GM12878 (cell line): ENCODE measurements around the gene TARDBP. TPM values are rescaled to one million over a fixed set of nuclear protein-coding genes. Genes with fewer than 3 reads are reported as not detected.

Experiments used
- ATAC-seq: fragments of 200-7000 bp; cut with Tn5 transposase; 3 replicates; pipeline ENCODE4 v1.9.1; 2020; ENCODE audit warnings: mild to moderate bottlenecking, moderate library complexity
- BruUV-seq: library from RNA; stranded (reverse); fragments of 400-500 nt; replicated peaks from 2 replicates; lab custom pipeline; 2021; lab: Mats Ljungman, UMichigan
- CTCF ChIA-PET: fragments of 300-600 bp; sonication (Branson Sonifier 250); formaldehyde crosslinking; extraction: SDS; loops from one replicate; lab custom pipeline; 2021; ENCODE audit warnings: inconsistent platforms; lab: Yijun Ruan, JAX
- POLR2A ChIA-PET: fragments of 350-600 bp; formaldehyde crosslinking; extraction: SDS; loops from one replicate; lab custom pipeline; 2021; ENCODE audit warnings: inconsistent platforms; lab: Charles Lee
- RAD21 ChIA-PET: fragments of 300-600 bp; sonication (Branson Sonifier 250); formaldehyde crosslinking; loops from one replicate; lab custom pipeline; 2023; ENCODE audit warnings: antibody characterized with exemption; ENCODE audit not compliant: unreplicated experiment; lab: Charles Lee
- SMC1A ChIA-PET: fragments of 300-600 bp; sonication (Branson Sonifier 250); formaldehyde crosslinking; loops from one replicate; lab custom pipeline; 2023; ENCODE audit not compliant: unreplicated experiment, uncharacterized antibody; lab: Charles Lee
- DNase-seq: peaks from one replicate; pipeline ENCODE4 v3.0.0-alpha.2; 2011; ENCODE audit warnings: low read depth, low spot score
- FAIRE-seq: peaks from 3 replicates; lab custom pipeline; 2011; peaks lifted over from hg19 to GRCh38; lab: Jason Lieb, UNC
- H2AFZ ChIP-seq: 2 replicates; pipeline ENCODE4 v1.6.0; 2011; ENCODE audit warnings: low read depth, low read length, control low read depth; ENCODE audit not compliant: control insufficient read depth
- H3K27ac ChIP-seq: 2 replicates; pipeline ENCODE4 v1.5.1; 2011; ENCODE audit warnings: control low read depth; ENCODE audit not compliant: control insufficient read depth, insufficient read depth
- H3K27me3 ChIP-seq, 2 experiments: replicated peaks in 1 of 2; 2 replicates each; pipeline versions ENCODE4 v1.6.0 to v1.6.1; 2011; ENCODE audit warnings: low read length in 1 of 2; ENCODE audit not compliant: control insufficient read depth in 2 of 2, insufficient read depth in 2 of 2
- H3K36me3 ChIP-seq, 2 experiments: 2 replicates each; pipeline ENCODE4 v1.5.1; 2011; ENCODE audit warnings: low read length in 1 of 2; ENCODE audit not compliant: control insufficient read depth in 2 of 2, insufficient read depth in 2 of 2
- H3K4me1 ChIP-seq: 2 replicates; pipeline ENCODE4 v1.6.1; 2011; ENCODE audit warnings: mild to moderate bottlenecking, low read length, moderate library complexity, mixed read lengths; ENCODE audit not compliant: control insufficient read depth, insufficient read depth
- H3K4me2 ChIP-seq: 2 replicates; pipeline ENCODE4 v1.6.0; 2011; ENCODE audit warnings: control low read depth; ENCODE audit not compliant: control insufficient read depth, insufficient read depth
- H3K4me3 ChIP-seq: fragments of 200-600 bp; sonication (generic); 2 replicates; pipeline ENCODE4 v1.5.1; 2016
- H3K79me2 ChIP-seq: 2 replicates; pipeline ENCODE4 v1.6.0; 2011; ENCODE audit warnings: low read length; ENCODE audit not compliant: control insufficient read depth, insufficient read depth
- H3K9ac ChIP-seq: 2 replicates; pipeline ENCODE4 v1.8.0; 2011; ENCODE audit warnings: low read length, control low read depth, mixed read lengths; ENCODE audit not compliant: control insufficient read depth, insufficient read depth
- H3K9me3 ChIP-seq: replicated peaks from 3 replicates; pipeline ENCODE4 v1.5.1; 2011; ENCODE audit warnings: mild to moderate bottlenecking, low read length; ENCODE audit not compliant: control insufficient read depth, insufficient read depth
- H4K20me1 ChIP-seq: 2 replicates; pipeline ENCODE4 v1.6.0; 2011; ENCODE audit not compliant: control insufficient read depth, insufficient read depth
- POLR2A ChIP-seq: IDR thresholded peaks from 2 replicates; pipeline ENCODE4 v1.6.1; 2011; ENCODE audit warnings: low read depth, mild to moderate bottlenecking, low read length
- ZNF384 ChIP-seq: IDR thresholded peaks from 2 replicates; pipeline ENCODE4 v1.6.1; 2012; ENCODE audit warnings: low read depth, mild to moderate bottlenecking, low read length, improper control_type of control experiment, borderline replicate concordance
- WGBS: methylation state at CpG from one replicate; pipeline ENCODE4 v1.1.6; 2016; ENCODE audit warnings: low lambda C conversion rate; ENCODE audit not compliant: insufficient replicate concordance, insufficient coverage; ENCODE audit errors: missing lambda C conversion rate; 5-methylcytosine and 5-hydroxymethylcytosine counted together
- in situ Hi-C: fragments of 300-500 bp; cut with MboI; formaldehyde crosslinking; loops from 9 replicates; pipeline ENCODE4 v1.14.3; 2018; ENCODE audit warnings: mixed read lengths
- intact Hi-C: fragments of 100-400 bp; cut with micrococcal nuclease; formaldehyde crosslinking; loops from one replicate; pipeline ENCODE4 v1.14.2; 2022; ENCODE audit not compliant: unreplicated experiment
- polyA plus RNA-seq, 11 experiments: library from polyadenylated mRNA; depleted of rRNA in 4 of 11; unstranded in 6 of 11; stranded (reverse) in 5 of 11; fragments of >200 nt; fragmentation: Nextera tagmentation in 4 of 11; fragmentation: Illumina TruSeq in 1 of 11; extraction: Ambion mirVana in 4 of 11; extraction: Trizol in 1 of 11; gene quantifications; 1 replicate in 1 of 11; 2 replicates in 10 of 11; pipeline versions ENCODE4 v1.2.1 to v1.2.3, GENCODE V29; 2011 to 2016; ENCODE audit warnings: inconsistent platforms in 2 of 11, missing spikeins in 2 of 11, low read depth in 1 of 11
- total RNA-seq, 4 experiments: library from RNA; depleted of rRNA in 3 of 4; stranded (reverse); fragments of >200 nt in 3 of 4; fragmentation: Illumina TruSeq in 1 of 4; extraction: Trizol in 1 of 4; gene quantifications; 2 replicates each; pipeline versions ENCODE4 v1.2.1 to v1.2.3, GENCODE V29; 2013 to 2021
- TF ChIP-seq, protein P1 (sequence below): fragments of 450-650 bp; IDR thresholded peaks from 2 replicates; pipeline ENCODE4 v1.6.1; 2017; ENCODE audit warnings: low read depth, mild to moderate bottlenecking, moderate library complexity

TARDBP gene
- total and polyA plus RNA-seq, 10 of the 15 experiments (the other 5 are each of a cell fraction or from before 2014, with no cell fraction given) = 55.6 to 318 (median 192) TPM

DNA sequence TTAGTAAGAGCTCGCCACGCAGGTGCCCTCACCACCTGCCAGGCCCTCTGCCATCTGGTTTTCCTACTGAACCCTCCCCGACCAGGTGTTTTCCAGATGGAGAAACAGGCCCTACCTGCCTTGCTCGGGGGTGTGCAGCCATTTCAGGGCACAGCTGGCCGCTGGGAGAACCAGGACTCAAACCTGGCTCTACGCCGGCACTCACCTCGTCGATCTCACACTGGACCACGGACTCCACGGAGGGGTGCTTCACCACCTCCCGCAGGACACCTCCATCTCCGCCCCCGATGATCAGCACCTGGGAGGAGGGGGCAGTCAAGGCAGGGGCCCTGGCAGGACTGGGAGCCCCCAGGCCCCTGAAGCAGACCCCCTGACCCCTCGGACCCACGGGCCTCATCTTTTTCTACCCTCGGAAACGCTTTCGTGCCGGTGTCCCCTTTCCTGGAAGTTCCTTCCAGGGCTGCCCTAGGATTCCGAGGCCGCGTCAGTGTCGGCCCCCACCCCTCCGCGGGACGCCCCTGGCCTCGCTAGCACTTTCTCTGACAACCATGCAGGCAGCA lies 46.2 kb downstream of the TARDBP start:
- 26% methylated on average over 24 of the region's 28 CpGs for WGBS
- H3K27ac ChIP-seq = peak overlapping the region; percentile 66

More for the DNA sequence above, 46.2 kb downstream of the TARDBP start:
- ChIA-PET SMC1A (interaction anchor here (3.5 kb wide), 1 partner anchor 21 kb away, joined by 17 read pairs; no protein-coding TSS in a partner anchor), CTCF (interaction anchor here (0.6 to 2.3 kb wide), 5 partner anchors 14 to 598 kb away, joined by 3 to 10 read pairs (median 4); no protein-coding TSS in a partner anchor), RAD21 (no interaction called here), POLR2A (no interaction called here)
- Histone ChIP-seq H2AFZ (no peak overlapping the region), H3K4me2 (peak overlapping the region; percentile 89), H3K36me3 (peaks cover 4% of the 10 kb centered on the region in 2 experiments; a peak in 3 of 4 replicates), H3K79me2 (peaks cover 35% of the 10 kb centered on the region), H3K4me3 (peak overlapping the region; percentile 95), H3K27me3 (no peaks in the 10 kb centered on the region), H4K20me1 (no peaks in the 10 kb centered on the region), H3K9ac (peak overlapping the region; percentile 71), H3K4me1 (peaks cover 22% of the 10 kb centered on the region), H3K9me3 (no peaks in the 10 kb centered on the region)
- TSS peak; percentile 64 for BruUV-seq
- TF ChIP-seq, protein P1, sequence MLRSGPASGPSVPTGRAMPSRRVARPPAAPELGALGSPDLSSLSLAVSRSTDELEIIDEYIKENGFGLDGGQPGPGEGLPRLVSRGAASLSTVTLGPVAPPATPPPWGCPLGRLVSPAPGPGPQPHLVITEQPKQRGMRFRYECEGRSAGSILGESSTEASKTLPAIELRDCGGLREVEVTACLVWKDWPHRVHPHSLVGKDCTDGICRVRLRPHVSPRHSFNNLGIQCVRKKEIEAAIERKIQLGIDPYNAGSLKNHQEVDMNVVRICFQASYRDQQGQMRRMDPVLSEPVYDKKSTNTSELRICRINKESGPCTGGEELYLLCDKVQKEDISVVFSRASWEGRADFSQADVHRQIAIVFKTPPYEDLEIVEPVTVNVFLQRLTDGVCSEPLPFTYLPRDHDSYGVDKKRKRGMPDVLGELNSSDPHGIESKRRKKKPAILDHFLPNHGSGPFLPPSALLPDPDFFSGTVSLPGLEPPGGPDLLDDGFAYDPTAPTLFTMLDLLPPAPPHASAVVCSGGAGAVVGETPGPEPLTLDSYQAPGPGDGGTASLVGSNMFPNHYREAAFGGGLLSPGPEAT = no peak
- TF ChIP-seq ZNF384 (no peak), POLR2A (0 out of 2 replicates have a peak, but pooled peaks have one; percentile 4)
- intact Hi-C loops (no loop called here), in situ Hi-C loops (no loop called here)
- ATAC-seq = no peak
- no peak for FAIRE-seq
- DNase-seq = no peak
